Ovary (tissue), 9 donors: ENCODE results near the gene SHISA9. TPM values are rescaled to one million over a fixed set of nuclear protein-coding genes. Genes with fewer than 3 reads are reported as not detected.

ENCODE experiments used
- DNase-seq, 5 donors: peaks; one replicate each; pipeline ENCODE4 v3.0.0-alpha.2; 2019 to 2020
- H3K27ac ChIP-seq, 2 donors: fragments of 200-600 bp; one replicate each; pipeline versions ENCODE4 v1.5.1 to v1.8.0; 2019 to 2022
- H3K27me3 ChIP-seq: fragments of 200-600 bp; one replicate; pipeline ENCODE4 v1.8.0; 2022
- H3K36me3 ChIP-seq: fragments of 200-600 bp; sonication (generic); one replicate; pipeline ENCODE4 v1.5.1; 2019
- H3K4me1 ChIP-seq: one replicate; pipeline ENCODE4 v1.8.1; 2013; ENCODE audit warnings: mild to moderate bottlenecking, moderate library complexity; ENCODE audit not compliant: insufficient read depth
- H3K4me3 ChIP-seq: fragments of 200-600 bp; sonication (generic); one replicate; pipeline ENCODE4 v1.5.1; 2017
- H3K9me3 ChIP-seq, 2 donors: fragments of 200-600 bp in 1 of 2; sonication (generic) in 1 of 2; one replicate each; pipeline versions ENCODE4 v1.5.1 to v1.8.1; 2013 to 2019; ENCODE audit warnings: mild to moderate bottlenecking in 1 of 2, moderate library complexity in 1 of 2
- CTCF ChIP-seq, 3 donors: fragments of 450-650 bp in 2 of 3; fragments of 200-600 bp in 1 of 3; IDR thresholded peaks; one replicate each; pipeline versions ENCODE4 v1.5.1 to v1.8.0; 2016 to 2022; ENCODE audit warnings: antibody characterized with exemption in 3 of 3, mild to moderate bottlenecking in 1 of 3
- EP300 ChIP-seq: sonication (generic); formaldehyde crosslinking; IDR thresholded peaks from one replicate; pipeline ENCODE4 v1.6.1; 2017; ENCODE audit warnings: antibody characterized with exemption
- POLR2A ChIP-seq: fragments of 450-650 bp; IDR thresholded peaks from one replicate; pipeline ENCODE4 v1.6.1; 2017; ENCODE audit warnings: antibody characterized with exemption, mild to moderate bottlenecking, moderate library complexity
- WGBS, 3 donors: extraction: QIAGEN DNeasy Blood & Tissue Kit in 1 of 3; methylation state at CpG; one replicate each; pipeline versions ENCODE4 v1.1.5 to v1.1.7; 2013 to 2017; 5-methylcytosine and 5-hydroxymethylcytosine counted together
- intact Hi-C, 4 donors: fragments of 100-400 bp; cut with DNase I; formaldehyde crosslinking; loops; one replicate each; pipeline versions ENCODE4 v1.11.0 to v1.15.1; 2022 to 2023
- polyA plus RNA-seq, 2 donors: library from polyadenylated mRNA; stranded (reverse); fragments of 200-250 nt in 1 of 2; fragments of 350-450 nt in 1 of 2; fragmentation: Illumina TruSeq in 1 of 2; extraction: RNeasy Lipid Tissue Mini Kit (QIAGEN cat#74804) in 1 of 2; gene quantifications; one replicate each; pipeline ENCODE4 v1.2.3, GENCODE V29; 2013 to 2014
- total RNA-seq, 7 donors: library from RNA; depleted of rRNA in 2 of 7; stranded (reverse); fragments of >200 nt in 2 of 7; fragmentation: NEBNext Ultra II Directional in 3 of 7; extraction: Animal tissue kit (Norgen Biotek cat#: 25700) in 3 of 7; gene quantifications; one replicate each; pipeline versions ENCODE4 v1.1.0 to v1.2.4, GENCODE V29; 2016 to 2023
- donor health status: DM: no; HTN: no; CAD: no; lungs with moderate emphysema.
- donor health status: DM: no; HTN: no; CAD: no.
- donor health status: Bipolar disorder and iron deficiency.
- donor health status: DM: yes; HTN: yes; CAD: no.
- donor health status: DM: no; HTN: no; CAD: no.
- donor health status: DM: yes; HTN: yes; CAD: no.

The SHISA9 gene
- total and polyA plus RNA-seq, 9 donors: 0.03 to 0.47 (median 0.12) TPM; not detected in 3

GRCh38 chr16:12871784-12872183 is 29.6 kb upstream of the SHISA9 start:
- H3K27ac ChIP-seq: no peak overlapping the region
- H3K4me3 ChIP-seq: no peak overlapping the region
- no peaks in the 10 kb centered on the region for H3K36me3 ChIP-seq
- intact Hi-C loops: no loop called here
- no peak for DNase-seq
- H3K4me1 ChIP-seq: no peaks in the 10 kb centered on the region
- no peaks in the 10 kb centered on the region for H3K27me3 ChIP-seq
- WGBS, 3 donors: 64 to 70% (median 64%) methylated on average over 1 of the region's 1 CpG
- TF ChIP-seq EP300: no peak
- TF ChIP-seq POLR2A: no peak
- TF ChIP-seq CTCF (IDR thresholded peaks at IDR 0.05): no peak
- no peaks in the 10 kb centered on the region for H3K9me3 ChIP-seq

- Histone ChIP-seq H3K4me3 (no peak overlapping the region), H3K4me1 (no peaks in the 10 kb centered on the region), H3K36me3 (no peaks in the 10 kb centered on the region), H3K9me3 (no peaks in the 10 kb centered on the region), H3K27me3 (no peaks in the 10 kb centered on the region), H3K27ac (no peak overlapping the region)
- intact Hi-C loops: no loop called here
- no peak for DNase-seq
- 21 to 33% (median 30%) methylated on average over 2 of the region's 2 CpGs for WGBS, 3 donors
- no peak for TF ChIP-seq POLR2A
- TF ChIP-seq CTCF (IDR thresholded peaks at IDR 0.05): no peak
- no peak for TF ChIP-seq EP300
Observed at GRCh38 chr16:12874186-12874585, 27.2 kb upstream of the SHISA9 start.

- Histone ChIP-seq H3K4me3 (no peak overlapping the region), H3K36me3 (no peaks in the 10 kb centered on the region), H3K27ac (no peak overlapping the region), H3K27me3 (no peaks in the 10 kb centered on the region), H3K9me3 (no peaks in the 10 kb centered on the region), H3K4me1 (no peaks in the 10 kb centered on the region)
- 75 to 83% (median 82%) methylated on average over 5 of the region's 5 CpGs for WGBS, 3 donors
- intact Hi-C loops: no loop called here
- no peak for DNase-seq
- TF ChIP-seq EP300 (no peak), CTCF (IDR thresholded peaks at IDR 0.05) (no peak), POLR2A (no peak)
Observed at GRCh38 chr16:12876778-12877177, 24.6 kb upstream of the SHISA9 start.

GRCh38 chr16:12878973-12879372 is 22.4 kb upstream of the SHISA9 start:
- H3K4me1 ChIP-seq: no peaks in the 10 kb centered on the region
- intact Hi-C loops: no loop called here
- no peak overlapping the region for H3K27ac ChIP-seq
- H3K27me3 ChIP-seq: no peaks in the 10 kb centered on the region
- DNase-seq: no peak
- H3K9me3 ChIP-seq: no peaks in the 10 kb centered on the region
- no peak overlapping the region for H3K4me3 ChIP-seq
- H3K36me3 ChIP-seq: no peaks in the 10 kb centered on the region
- TF ChIP-seq POLR2A: no peak
- TF ChIP-seq CTCF (IDR thresholded peaks at IDR 0.05): no peak
- no peak for TF ChIP-seq EP300
- WGBS, 3 donors: 68 to 75% (median 74%) methylated on average over 4 of the region's 4 CpGs

- 87 to 95% (median 88%) methylated on average over 2 of the region's 2 CpGs for WGBS, 3 donors
- Histone ChIP-seq H3K27me3 (no peaks in the 10 kb centered on the region), H3K27ac (no peak overlapping the region), H3K4me3 (no peak overlapping the region), H3K4me1 (no peaks in the 10 kb centered on the region), H3K9me3 (no peaks in the 10 kb centered on the region), H3K36me3 (no peaks in the 10 kb centered on the region)
- intact Hi-C loops: no loop called here
- no peak for TF ChIP-seq POLR2A
- TF ChIP-seq CTCF (IDR thresholded peaks at IDR 0.05): no peak
- no peak for TF ChIP-seq EP300
- no peak for DNase-seq
Observed at GRCh38 chr16:12879812-12880211, 21.6 kb upstream of the SHISA9 start.
